HT-29 (cell line): Measurements from ENCODE around the gene CFAP99. TPM values are rescaled to one million over a fixed set of nuclear protein-coding genes. Genes with fewer than 3 reads are reported as not detected.

Experiments
- DNase-seq: peaks from one replicate; pipeline ENCODE4 v3.0.0-alpha.2; 2015; ENCODE audit warnings: low spot score
- total RNA-seq: library from RNA; depleted of rRNA; stranded (reverse); fragments of >200 nt; shearing (Covaris generic); gene quantifications from 2 replicates; pipeline ENCODE4 v1.2.3, GENCODE V29; 2014; rRNA removed

The CFAP99 gene
- total RNA-seq, 1 experiment from 2014 or later = not detected

DNA sequence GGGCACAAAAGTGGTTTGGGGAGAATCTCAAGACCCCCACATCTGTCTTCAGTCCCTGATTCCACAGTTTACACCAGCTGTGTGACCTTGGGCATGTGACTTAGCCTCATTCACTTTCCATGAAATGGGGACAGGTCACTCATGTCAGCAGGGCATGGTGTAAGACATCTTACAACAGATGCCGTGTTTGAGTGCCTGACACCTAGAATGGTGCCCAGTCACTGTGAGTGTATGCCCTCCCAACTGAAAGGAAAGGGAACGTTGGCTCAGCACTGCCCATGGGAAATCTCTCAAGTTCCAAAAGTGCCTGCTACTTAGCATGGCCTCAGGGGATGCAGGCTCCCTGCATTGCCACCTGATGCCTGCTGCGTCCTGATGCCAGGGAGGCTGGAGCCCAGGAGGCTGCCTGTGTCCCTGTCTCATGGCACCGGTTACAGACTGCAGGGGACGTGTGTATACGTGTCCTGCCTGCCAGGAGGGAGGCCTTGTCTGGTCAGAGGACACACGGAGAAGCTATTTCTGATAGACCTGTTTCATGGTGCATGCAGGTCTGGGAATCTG lies 82.4 kb downstream of the CFAP99 start:
- no peak for DNase-seq

DNA sequence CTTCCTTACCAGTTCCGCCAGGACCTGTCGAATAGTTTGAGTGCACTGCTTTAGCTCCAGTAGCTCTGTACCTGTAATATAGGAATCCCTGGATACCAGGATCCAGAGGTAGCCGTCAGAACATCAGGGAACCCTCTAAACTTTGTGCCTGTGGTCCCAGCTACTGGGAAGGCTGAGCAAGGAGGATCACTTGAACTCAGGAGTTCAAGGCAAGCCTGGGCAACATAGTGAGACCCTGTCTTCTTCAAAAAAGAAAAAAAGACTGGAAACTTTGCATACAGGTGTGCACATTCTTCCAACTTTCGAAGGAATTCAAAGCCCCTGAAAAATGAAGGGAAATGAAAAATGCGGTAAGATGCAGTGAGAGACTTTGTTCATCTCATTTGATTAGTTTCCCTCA lies 85.1 kb downstream of the CFAP99 start:
- DNase-seq = no peak

DNA sequence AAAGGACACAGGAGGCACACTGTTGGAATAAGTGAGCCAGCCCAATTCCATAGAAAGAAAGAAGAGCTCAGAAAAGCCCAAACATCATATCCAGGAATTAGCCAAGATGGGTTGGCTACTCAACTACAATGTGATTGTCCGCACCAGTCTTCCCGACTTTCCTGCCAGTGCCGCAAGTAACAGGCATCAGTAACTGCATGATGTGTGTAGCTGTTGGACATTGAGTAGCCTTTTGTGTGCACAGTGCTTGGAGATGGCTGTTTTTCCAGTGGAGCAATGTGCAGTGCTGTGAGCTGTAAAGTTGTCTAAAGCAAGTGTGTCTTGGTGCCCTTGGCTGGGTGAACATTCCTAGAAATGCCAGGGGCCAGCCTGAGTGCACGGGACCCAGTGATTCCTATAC lies 88.5 kb downstream of the CFAP99 start:
- DNase-seq = no peak

DNA sequence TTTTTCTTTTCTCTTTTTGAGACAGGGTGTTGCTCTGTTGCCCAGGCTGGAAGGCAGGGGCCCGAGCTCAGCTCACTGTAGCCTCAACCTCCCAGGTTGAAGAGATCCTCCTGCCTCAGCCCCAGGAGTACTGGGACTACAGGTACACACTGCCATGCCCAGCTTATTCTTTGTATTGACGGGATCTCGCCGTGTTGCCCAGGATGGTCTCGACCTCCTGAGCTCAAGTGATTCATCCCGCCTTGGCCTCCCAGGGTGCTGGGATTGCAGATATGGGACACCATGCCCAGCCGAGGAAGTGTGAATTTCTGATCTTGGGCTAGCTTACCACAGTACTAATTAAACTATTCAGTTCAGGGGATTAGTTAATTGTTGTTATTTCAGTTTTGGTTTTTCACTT lies 89.1 kb downstream of the CFAP99 start:
- no peak for DNase-seq

DNA sequence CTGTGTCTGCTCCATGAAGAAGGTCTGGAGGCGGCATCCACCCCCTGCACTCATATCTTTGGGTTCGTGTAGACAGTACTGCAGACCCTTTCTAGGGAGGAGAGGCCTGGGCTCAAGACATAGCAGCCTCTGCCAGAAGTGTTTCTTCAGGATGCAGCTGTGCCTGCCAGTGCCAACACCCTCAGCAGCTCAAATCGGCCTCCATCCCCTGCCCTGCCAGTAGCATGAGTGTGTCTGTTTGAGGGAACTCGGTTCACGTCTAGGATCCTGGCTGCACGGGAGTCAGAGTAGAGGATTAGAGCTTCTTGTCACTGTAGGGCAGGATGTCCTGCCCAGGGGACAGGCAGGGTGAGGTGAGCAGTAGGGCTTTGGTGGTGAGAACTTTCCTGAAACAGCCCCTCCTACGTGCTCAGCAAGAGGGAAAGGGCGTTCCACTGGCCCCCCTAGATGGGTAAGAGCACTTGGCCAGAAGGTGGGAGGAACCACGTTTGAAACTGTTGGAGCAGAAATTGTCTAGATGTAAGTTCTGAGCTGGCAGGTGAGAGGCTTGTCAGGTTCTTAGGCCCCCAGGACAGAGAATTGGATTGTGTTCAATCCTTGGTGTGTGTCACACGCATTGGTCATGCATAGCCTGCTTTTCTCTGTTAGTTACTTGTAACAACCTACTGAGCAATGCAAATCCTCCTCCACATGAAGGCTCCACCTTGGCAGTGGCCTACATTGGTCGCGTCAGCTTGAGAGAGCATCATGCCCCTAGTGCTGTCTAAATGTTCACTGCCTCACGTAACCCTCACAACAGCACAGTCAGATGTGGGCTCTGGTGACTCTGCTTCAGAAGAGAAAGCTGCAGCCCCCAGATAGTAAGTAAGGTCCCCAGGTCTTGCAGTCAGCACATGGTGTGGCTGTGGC lies 91.8 kb downstream of the CFAP99 start:
- DNase-seq = no peak

DNA sequence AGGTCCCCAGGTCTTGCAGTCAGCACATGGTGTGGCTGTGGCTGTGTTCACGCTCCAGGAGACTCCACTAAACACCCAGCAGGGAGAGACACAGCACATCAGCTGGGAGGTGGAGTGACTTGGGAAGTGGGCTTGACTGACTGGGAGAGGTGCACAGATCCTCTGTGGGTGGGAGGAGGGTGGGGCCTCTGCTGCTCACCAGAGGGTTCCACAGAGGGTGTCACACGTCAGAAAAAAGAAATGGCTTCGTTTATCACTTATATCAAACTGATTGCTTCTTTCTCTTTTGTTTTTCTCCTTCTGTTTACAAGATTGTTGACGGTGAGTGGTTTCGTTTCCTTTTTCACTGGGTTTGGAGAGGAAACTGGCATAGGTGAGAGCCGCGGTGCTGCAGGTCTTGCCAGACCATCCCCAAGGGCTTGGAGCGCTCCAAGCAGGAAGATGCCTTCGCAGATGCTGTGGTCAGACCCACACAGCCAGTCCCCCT lies 92.9 kb downstream of the CFAP99 start:
- no peak for DNase-seq

Other genes starting within 250 kb of the CFAP99 start
- gene HAUS3, start 176.8 kb upstream of the CFAP99 start, total RNA-seq = 9.7 and 10.8 TPM in 2 replicates
- 0.31 and 0.71 TPM in 2 replicates for gene POLN, start 176.8 kb upstream of the CFAP99 start, total RNA-seq
- 41.7 and 46.8 TPM in 2 replicates for gene MXD4, start 156.8 kb upstream of the CFAP99 start, total RNA-seq
- 0.26 and 2.0 TPM in 2 replicates for gene ZFYVE28, start 310 bp upstream of the CFAP99 start, total RNA-seq
- 44.9 and 47.1 TPM in 2 replicates for gene RNF4, start 50.2 kb downstream of the CFAP99 start, total RNA-seq
- gene FAM193A, start 117.7 kb downstream of the CFAP99 start, total RNA-seq = 13.5 and 13.8 TPM in 2 replicates